Fibroblast of skin of right biceps (primary cell): ENCODE data around the gene LHFPL3.
A peak's percentile ranks its signal among the peaks of the same experiment; 100 is the strongest.

Experiments used
- DNase-seq: peaks from one replicate; pipeline ENCODE4 v3.0.0-alpha.2; 2013

Gene LHFPL3

GRCh38 chr7:104805449-104806317, 477.3 kb downstream of the LHFPL3 start:
- DNase-seq: no peak

DNA sequence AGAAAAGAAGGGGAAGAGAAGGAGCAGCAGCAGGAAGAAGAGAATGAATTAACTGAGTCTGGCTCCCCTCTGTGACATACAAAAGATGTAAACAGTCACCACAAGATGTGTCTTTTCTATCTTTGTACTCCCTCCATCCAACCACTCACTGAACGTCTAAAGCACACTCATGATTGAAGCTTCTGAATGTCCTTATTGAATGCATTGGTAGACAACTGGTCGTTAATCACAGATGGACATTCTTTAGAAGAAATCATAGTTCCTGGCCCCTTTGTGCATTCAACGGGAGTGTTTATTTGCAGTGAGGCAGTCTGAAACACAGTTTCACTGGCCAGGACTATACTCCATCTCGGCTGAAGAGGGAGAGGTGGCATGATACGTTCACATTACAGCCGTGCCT, 479.3 kb downstream of the LHFPL3 start:
- DNase-seq: no peak

- DNase-seq: no peak
These were observed 481.5 kb downstream of the LHFPL3 start for GRCh38 chr7:104809906-104810305.

GRCh38 chr7:104814126-104814525, 485.7 kb downstream of the LHFPL3 start:
- DNase-seq: no peak

DNA sequence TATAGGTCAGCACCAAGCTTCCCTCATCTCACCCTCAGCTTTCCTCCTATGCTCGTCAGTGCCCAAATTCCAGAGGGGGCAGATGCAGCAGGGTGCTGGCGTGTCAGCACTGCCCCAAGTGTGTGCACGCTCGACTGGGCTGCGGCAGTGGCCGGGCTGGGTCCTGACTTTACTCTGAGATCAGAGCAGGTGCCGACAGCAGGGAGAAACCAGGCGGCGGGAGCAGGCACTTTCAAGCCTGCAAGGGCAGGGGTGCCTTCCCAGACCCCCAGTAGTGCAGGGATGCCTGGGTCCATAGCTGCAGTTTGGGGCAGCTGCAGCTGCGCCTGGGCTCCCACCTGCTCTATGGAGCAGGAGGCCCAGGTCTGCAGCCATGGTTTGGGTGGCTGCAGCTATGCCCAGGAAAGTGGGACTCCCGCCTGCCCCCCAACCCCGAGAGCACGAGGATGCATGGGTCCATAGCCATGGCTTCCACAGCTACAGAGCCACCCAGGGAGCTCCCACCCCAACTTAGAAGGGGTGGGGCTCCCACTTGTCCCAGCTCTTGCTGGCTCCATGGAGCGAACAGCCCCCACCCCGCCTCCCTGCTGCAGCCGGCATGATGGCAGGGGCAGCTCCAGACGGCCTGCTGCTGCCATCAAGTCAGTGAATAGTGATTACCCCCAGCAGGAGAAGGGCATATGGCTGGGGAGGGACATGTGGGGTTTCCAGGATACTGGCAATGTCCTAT, 486.4 kb downstream of the LHFPL3 start:
- no peak for DNase-seq

- no peak for DNase-seq
These were observed 488.1 kb downstream of the LHFPL3 start for GRCh38 chr7:104816537-104816936.

DNA sequence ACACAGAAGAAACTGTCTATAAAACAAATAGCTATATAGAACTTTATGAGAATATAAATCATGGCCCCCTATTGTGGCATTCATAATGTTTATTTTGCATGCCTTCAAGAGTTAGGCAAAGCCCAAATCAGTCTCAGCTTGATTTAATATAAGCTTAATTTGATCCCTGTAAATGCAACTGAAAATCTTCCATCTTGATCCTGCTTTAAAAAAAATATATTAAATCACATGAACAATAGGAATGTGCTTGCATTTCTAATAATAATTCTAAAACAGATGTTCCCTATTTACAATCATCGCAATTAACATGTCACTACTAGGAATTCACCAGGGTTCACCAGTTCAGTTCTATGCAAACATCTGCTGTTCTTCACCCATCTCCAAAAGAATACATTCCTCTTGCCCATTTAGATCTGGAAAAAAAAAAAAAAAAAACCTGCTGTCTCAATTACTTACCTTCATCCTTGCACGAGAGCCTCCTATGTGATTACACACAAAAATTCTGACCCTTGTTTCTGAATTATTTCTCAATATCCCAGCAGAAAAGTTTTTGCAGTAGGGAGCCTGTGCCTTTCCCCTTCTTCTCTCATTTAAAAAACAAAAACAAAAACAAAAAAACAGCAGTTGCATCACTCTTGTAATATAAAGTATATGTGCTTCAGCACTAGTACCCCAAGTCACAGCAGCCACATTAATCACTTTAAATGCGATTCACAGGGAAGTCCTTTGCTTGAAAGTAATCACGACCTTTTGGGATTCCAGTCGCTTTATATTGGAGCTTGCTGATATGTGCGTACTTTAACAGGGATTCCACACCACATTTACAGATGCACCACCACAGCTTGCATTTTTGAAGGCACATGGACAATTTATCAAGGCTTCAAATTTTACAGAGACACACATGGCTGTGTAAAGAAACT, 490.8 kb downstream of the LHFPL3 start:
- no peak for DNase-seq

DNA sequence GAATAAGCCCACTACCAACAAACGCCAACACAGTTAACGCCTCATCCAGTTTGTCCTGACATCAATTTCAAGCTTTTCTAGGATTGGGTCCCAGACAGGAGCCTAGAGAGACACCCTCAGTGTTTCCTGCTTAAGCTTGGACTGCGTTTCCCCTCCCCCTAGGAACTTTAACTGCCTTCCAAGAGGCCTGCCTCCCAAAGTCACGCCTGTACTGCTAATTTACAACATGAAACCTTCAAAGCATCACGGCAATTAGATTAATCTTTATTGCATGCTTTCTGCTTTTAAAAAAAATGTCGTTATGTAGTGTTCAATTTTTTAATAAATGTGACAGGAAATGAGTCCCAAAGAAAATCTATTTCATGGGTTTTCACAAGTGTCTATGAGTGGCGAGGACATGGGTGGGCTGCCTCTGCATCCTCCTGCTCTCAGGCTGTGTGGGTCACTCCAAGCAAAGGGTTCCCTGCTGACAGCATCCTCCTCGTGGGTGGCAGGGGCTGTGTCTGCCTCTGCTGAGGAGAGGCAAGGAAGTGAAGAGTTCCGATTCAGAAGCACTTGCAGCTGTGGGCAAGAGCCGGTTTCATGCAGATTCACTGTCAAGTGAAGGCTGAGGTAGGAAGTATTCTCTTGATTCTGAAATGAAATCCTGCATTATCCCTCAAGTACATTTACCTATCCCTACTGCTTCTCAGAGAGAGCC, 492.6 kb downstream of the LHFPL3 start:
- DNase-seq: no peak

DNA sequence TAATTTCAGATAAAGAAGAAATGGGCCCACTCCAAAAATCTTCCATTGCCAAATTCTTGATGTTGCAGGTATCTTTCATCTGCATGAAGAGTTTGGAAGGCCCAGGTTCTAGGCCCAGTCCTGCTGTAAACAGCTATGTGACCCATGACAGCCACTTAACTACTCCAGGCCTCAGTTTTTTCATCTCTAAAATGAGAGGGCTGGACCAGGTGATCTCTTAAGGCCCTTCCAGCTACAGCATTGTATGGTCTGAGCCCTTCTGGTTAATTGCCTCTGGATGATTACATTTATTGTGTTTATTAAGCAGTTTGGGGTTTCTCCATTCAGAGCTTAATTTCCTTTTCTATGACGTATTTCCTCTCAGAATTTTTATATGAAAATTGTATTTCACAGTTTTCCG, 494.8 kb downstream of the LHFPL3 start:
- no peak for DNase-seq

- no peak for DNase-seq
These were observed 496.7 kb downstream of the LHFPL3 start for GRCh38 chr7:104825099-104825498.

GRCh38 chr7:104826135-104826534, 497.7 kb downstream of the LHFPL3 start:
- DNase-seq: no peak

DNA sequence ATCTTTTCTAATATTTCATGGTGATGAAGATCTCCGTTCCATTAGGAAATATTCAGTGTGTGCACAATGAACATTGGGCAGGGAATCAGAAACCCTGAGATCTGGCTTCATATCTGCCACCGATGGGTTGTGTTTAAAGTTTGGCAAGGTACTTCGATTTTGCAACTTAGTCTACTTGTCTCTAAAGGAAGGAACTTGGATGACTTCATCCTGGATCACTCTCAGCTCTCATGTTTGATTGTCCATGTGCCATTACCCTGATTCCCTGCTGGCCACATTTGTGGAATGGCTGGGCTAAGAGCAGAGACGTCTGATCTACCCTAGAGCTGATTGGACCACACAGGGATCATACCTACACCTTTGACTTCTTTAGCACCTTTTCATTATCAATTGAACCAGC, 508.6 kb downstream of the LHFPL3 start:
- DNase-seq: no peak

DNA sequence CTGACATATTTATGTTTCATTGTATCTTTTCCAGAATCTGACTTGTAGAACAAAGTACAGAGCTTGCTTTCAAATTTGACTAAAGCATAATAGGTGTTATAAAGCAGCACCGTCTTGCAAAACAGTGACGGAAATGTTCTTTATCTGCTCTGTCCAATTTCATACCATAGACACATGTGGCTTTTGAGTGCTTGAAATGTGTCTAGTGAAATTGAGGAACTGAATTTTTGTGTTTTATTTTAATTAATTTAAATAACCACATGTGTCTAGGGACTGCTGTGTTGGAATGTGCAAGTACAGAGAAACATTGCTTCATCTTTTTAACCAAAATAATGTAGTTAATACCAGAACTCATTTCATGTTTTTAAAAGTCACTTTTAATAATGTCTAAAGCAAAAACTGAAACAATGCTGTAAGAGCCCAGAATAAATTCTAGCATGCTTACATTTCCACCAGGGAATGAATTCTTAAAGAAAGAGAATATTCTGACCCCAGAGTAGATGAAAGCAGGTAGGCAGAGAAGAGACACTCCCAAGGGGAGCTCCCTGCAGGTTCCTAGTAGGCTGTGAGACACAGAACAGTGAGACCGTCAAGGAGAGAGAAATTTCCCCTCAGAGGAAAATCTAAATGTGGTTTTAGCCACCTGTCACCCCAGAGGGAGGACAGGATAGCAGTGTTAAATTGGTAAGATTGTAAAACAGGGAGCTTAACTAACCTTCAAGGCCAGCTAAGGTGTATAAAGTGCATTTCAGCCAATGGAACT, 510.3 kb downstream of the LHFPL3 start:
- DNase-seq: no peak

GRCh38 chr7:104839842-104840241, 511.4 kb downstream of the LHFPL3 start:
- no peak for DNase-seq

DNA sequence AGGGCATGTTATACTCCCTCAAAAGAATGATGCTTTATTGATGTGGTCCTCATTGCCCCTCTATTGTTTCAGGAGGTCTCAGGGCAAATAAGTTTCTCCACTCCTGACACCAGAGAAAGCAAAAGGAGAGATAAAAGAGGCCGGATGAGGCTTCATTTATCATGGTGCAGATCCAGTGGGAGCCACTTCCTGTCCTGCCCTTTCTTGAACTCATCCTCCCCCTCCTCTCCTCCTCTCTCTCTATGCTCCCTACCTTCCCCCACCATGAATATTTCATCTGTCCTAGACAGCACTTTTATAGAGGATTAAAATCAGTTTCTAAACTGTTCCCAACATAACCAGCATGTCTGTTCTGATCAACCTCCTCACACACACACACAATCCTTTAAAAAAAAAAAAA, 513.4 kb downstream of the LHFPL3 start:
- DNase-seq: no peak

GRCh38 chr7:104843198-104843597, 514.8 kb downstream of the LHFPL3 start:
- no peak for DNase-seq

- DNase-seq: no peak
These were observed 517.2 kb downstream of the LHFPL3 start for GRCh38 chr7:104845557-104845956.

GRCh38 chr7:104846731-104847130, 518.3 kb downstream of the LHFPL3 start:
- DNase-seq: no peak

DNA sequence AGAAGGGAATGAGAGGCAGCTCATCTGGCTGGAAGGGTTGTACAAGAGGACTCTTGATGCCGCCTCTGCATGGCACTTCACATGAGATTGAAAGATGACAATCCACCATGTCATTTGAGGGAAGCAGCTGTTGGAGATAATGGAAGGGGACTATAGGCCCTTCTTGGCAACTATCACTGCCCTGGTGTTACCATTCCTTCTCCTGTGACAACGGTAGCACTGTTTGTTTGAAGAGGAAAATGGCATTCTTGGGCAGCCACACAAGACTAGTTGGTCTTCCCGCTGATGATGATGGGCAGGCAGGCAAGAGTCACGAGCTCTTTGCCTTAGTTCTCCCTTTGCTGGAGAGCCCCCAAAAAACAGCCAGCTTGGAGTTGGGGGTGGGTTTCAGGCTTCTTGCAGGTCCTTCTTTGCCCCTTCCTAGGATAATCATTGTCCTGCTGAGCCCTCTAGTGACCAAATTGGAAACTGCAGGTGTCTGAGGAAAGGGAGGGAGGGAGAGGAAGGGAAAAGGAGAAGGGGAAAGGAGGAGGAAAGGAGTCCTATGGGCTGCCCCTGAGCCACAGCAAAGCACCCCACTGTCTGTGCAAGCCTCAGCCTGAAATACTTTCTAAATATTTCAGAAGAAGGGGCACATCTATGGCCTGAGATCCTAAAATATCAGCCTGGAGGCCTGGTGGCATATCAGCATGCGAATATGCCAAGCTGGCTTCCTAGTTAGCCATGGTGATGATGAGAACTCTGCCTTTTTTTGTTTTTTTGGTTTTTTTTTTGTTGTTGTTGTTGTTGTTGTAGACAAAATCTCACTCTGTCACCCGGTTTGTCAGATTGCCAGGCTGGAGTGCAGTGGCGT, 520.0 kb downstream of the LHFPL3 start:
- DNase-seq: peak; percentile 40

DNA sequence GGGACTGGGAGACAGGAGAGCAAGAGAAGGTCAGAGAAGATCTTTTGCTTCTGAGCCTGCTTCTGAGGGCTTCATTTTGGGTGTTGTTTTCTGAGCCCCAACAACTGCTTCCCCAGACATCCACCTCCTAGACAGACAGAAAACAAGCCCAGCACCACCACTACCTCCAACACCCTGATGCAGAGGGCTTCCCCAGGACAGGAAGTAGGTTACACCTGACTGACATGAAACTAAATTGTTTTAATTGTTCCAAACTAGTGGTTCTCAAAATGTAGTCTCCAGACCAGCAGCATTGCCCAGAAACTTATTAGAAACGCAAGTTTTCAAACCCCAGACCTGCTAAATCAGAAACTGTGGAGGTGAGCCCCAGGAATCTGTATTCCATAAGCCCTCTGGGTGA, 522.0 kb downstream of the LHFPL3 start:
- no peak for DNase-seq

- DNase-seq: no peak
These were observed 522.9 kb downstream of the LHFPL3 start for GRCh38 chr7:104851268-104851667.
